Measurements from ENCODE around the gene PACS1. TPM values are rescaled to one million over a fixed set of nuclear protein-coding genes. Genes with fewer than 3 reads are reported as not detected.

The PACS1 gene
- total and polyA plus RNA-seq, 2 donors (not counting 1 experiment from before 2014, with no cell fraction given), result 25.9 to 28.5 TPM

- H3K4me1 ChIP-seq (ENCODE audit: control insufficient read depth, extremely low read depth, insufficient read depth, low read length), result peaks cover 3% of the 10 kb centered on the region
- H3K9me3 ChIP-seq (ENCODE audit: control insufficient read depth, insufficient read depth, low read depth, low read length), result no peaks in the 10 kb centered on the region
- H3K9ac ChIP-seq (ENCODE audit: insufficient read depth, low read length), result no peak overlapping the region
- peaks cover 4% of the 10 kb centered on the region for H3K79me2 ChIP-seq (ENCODE audit: control insufficient read depth, insufficient read depth, low read length)
- no peak overlapping the region for H3K4me2 ChIP-seq (ENCODE audit: extremely low read depth, insufficient read depth, low read length)
- TF ChIP-seq, protein P1, sequence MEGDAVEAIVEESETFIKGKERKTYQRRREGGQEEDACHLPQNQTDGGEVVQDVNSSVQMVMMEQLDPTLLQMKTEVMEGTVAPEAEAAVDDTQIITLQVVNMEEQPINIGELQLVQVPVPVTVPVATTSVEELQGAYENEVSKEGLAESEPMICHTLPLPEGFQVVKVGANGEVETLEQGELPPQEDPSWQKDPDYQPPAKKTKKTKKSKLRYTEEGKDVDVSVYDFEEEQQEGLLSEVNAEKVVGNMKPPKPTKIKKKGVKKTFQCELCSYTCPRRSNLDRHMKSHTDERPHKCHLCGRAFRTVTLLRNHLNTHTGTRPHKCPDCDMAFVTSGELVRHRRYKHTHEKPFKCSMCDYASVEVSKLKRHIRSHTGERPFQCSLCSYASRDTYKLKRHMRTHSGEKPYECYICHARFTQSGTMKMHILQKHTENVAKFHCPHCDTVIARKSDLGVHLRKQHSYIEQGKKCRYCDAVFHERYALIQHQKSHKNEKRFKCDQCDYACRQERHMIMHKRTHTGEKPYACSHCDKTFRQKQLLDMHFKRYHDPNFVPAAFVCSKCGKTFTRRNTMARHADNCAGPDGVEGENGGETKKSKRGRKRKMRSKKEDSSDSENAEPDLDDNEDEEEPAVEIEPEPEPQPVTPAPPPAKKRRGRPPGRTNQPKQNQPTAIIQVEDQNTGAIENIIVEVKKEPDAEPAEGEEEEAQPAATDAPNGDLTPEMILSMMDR (conservative IDR thresholded peaks at IDR 0.05 in 1 of 2, IDR thresholded peaks at IDR 0.05 in 1 of 2; ENCODE audit: low read depth in 1 of 2, low read length in 2 of 2), result no peak
- TF ChIP-seq EZH2 (IDR thresholded peaks at IDR 0.05; ENCODE audit: low read length, missing control alignments), result no peak
- no peak overlapping the region for H3K27ac ChIP-seq (ENCODE audit: insufficient read depth, low read length)
- H3K36me3 ChIP-seq (ENCODE audit: control insufficient read depth, insufficient read depth, low read length), result peaks cover 25% of the 10 kb centered on the region
- no peak overlapping the region for H3K4me3 ChIP-seq (replicated peaks in 1 of 4; ENCODE audit: control extremely low read depth in 1 of 4, insufficient read depth in 1 of 4, low read depth in 3 of 4, low read length in 4 of 4)
- H4K20me1 ChIP-seq (ENCODE audit: control insufficient read depth, extremely low read depth, insufficient read depth, low read length), result no peaks in the 10 kb centered on the region
- H3K27me3 ChIP-seq (ENCODE audit: control insufficient read depth, insufficient read depth, low read length), result no peaks in the 10 kb centered on the region
- no peak overlapping the region for H2AFZ ChIP-seq (ENCODE audit: low read length)
- no peak for DNase-seq (ENCODE audit: low read depth in 2 of 2)
Observed at GRCh38 chr11:66261578-66261977, 191.5 kb downstream of the PACS1 start.

DNA sequence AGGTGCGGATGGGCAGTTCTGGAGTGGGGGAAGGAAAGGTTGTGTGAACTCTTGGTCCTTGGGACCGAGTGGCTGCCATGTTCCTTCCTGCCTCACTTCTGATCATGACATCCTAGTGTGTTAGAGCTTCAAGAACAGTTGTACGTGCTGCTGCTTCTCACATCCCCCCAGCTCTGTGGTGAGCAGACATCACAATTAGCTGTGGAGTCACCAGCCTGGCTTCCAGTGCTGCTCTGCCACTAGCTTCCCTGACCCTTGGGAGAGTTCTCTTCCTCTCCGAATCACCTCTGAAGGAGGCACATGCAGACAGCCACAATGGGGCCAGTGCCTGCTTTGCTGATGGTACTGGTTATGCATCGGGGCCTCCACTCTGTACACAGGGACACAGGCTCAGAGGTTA, 192.1 kb downstream of the PACS1 start:
- Histone ChIP-seq H3K27me3 (ENCODE audit: control insufficient read depth, insufficient read depth, low read length) (no peaks in the 10 kb centered on the region), H3K79me2 (ENCODE audit: control insufficient read depth, insufficient read depth, low read length) (peaks cover 4% of the 10 kb centered on the region), H3K9ac (ENCODE audit: insufficient read depth, low read length) (no peak overlapping the region), H3K27ac (ENCODE audit: insufficient read depth, low read length) (no peak overlapping the region), H3K36me3 (ENCODE audit: control insufficient read depth, insufficient read depth, low read length) (peaks cover 25% of the 10 kb centered on the region), H4K20me1 (ENCODE audit: control insufficient read depth, extremely low read depth, insufficient read depth, low read length) (no peaks in the 10 kb centered on the region), H3K4me2 (ENCODE audit: extremely low read depth, insufficient read depth, low read length) (no peak overlapping the region), H3K4me1 (ENCODE audit: control insufficient read depth, extremely low read depth, insufficient read depth, low read length) (peaks cover 3% of the 10 kb centered on the region), H3K9me3 (ENCODE audit: control insufficient read depth, insufficient read depth, low read depth, low read length) (no peaks in the 10 kb centered on the region), H2AFZ (ENCODE audit: low read length) (no peak overlapping the region), H3K4me3 (replicated peaks in 1 of 4; ENCODE audit: control extremely low read depth in 1 of 4, insufficient read depth in 1 of 4, low read depth in 3 of 4, low read length in 4 of 4) (no peak overlapping the region)
- no peak for TF ChIP-seq EZH2 (IDR thresholded peaks at IDR 0.05; ENCODE audit: low read length, missing control alignments)
- TF ChIP-seq, protein P1 (conservative IDR thresholded peaks at IDR 0.05 in 1 of 2, IDR thresholded peaks at IDR 0.05 in 1 of 2; ENCODE audit: low read depth in 1 of 2, low read length in 2 of 2), result no peak
- DNase-seq (ENCODE audit: low read depth in 2 of 2), result no peak

GRCh38 chr11:66262696-66263095, 192.6 kb downstream of the PACS1 start:
- no peak for DNase-seq (ENCODE audit: low read depth in 2 of 2)

More at GRCh38 chr11:66262696-66263095, 192.6 kb downstream of the PACS1 start:
- Histone ChIP-seq H3K4me2 (ENCODE audit: extremely low read depth, insufficient read depth, low read length) (no peak overlapping the region), H3K27ac (ENCODE audit: insufficient read depth, low read length) (no peak overlapping the region), H4K20me1 (ENCODE audit: control insufficient read depth, extremely low read depth, insufficient read depth, low read length) (no peaks in the 10 kb centered on the region), H3K27me3 (ENCODE audit: control insufficient read depth, insufficient read depth, low read length) (no peaks in the 10 kb centered on the region), H3K9me3 (ENCODE audit: control insufficient read depth, insufficient read depth, low read depth, low read length) (no peaks in the 10 kb centered on the region), H3K4me1 (ENCODE audit: control insufficient read depth, extremely low read depth, insufficient read depth, low read length) (peaks cover 4% of the 10 kb centered on the region), H2AFZ (ENCODE audit: low read length) (no peak overlapping the region), H3K4me3 (replicated peaks in 1 of 4; ENCODE audit: control extremely low read depth in 1 of 4, insufficient read depth in 1 of 4, low read depth in 3 of 4, low read length in 4 of 4) (no peak overlapping the region), H3K36me3 (ENCODE audit: control insufficient read depth, insufficient read depth, low read length) (peaks cover 25% of the 10 kb centered on the region), H3K79me2 (ENCODE audit: control insufficient read depth, insufficient read depth, low read length) (peaks cover 4% of the 10 kb centered on the region), H3K9ac (ENCODE audit: insufficient read depth, low read length) (no peak overlapping the region)
- TF ChIP-seq, protein P1 (conservative IDR thresholded peaks at IDR 0.05 in 1 of 2, IDR thresholded peaks at IDR 0.05 in 1 of 2; ENCODE audit: low read depth in 1 of 2, low read length in 2 of 2), result no peak
- no peak for TF ChIP-seq EZH2 (IDR thresholded peaks at IDR 0.05; ENCODE audit: low read length, missing control alignments)

Measured in fibroblast of lung (primary cell).